ENCODE measurements around the gene MRPL49.
"Not testable (repeated sequence)": the region's sequence is repeated elsewhere in the genome, so short reads cannot be mapped to it uniquely, and the experiment has no call there.

Gene MRPL49

GRCh38 chr11:65118891-65119669 is 3.0 kb upstream of the MRPL49 start:
- not testable (repeated sequence) for DNase-seq

GRCh38 chr11:65119670-65119995 is 2.5 kb upstream of the MRPL49 start:
- no peak for DNase-seq

- no peak for DNase-seq
These were observed 1.3 kb upstream of the MRPL49 start for GRCh38 chr11:65120831-65121230.

GRCh38 chr11:65121447-65121864 is 665 bp upstream of the MRPL49 start:
- no peak for DNase-seq

- DNase-seq = no peak
These were observed 2.5 kb downstream of the MRPL49 start for GRCh38 chr11:65124480-65125196.

DNA sequence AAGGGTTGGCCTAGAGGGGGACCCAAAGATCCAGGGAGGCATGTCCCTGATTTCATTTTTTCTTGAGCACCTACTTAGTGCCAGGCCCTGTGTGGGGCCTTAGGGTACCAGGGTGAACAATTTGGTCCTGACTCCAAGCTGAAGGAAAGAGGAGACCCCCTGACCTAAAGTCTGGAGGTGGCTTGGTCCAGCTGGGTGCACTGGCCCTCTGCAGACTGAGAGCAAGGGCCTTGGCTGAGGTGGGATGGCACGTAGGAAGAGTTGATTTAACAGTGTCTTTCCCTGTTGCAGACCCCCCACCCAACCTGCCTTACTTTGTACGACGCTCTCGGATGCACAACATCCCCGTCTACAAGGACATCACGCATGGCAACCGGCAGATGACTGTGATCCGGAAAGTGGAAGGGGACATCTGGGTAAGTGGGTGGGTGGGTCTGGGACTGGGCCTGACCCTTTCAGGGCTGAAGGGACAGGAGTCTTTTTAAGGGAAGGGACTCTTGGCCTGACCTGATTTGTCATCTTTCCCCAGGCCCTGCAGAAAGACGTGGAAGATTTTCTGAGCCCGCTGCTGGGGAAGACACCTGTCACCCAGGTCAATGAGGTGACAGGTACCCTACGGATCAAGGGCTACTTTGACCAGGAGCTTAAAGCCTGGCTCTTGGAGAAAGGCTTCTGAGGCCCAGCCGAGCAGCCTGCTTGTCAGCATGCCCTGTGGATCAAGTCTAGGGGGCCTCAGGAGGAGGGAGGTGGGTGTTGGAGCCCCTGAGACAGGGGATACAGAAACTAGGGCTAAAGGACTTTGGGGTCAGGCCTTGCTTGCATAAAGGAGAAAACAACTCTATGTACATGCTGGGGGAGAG is 3.3 kb downstream of the MRPL49 start:
- DNase-seq = no peak

GRCh38 chr11:65126624-65127274 is 4.6 kb downstream of the MRPL49 start:
- no peak for DNase-seq

DNA sequence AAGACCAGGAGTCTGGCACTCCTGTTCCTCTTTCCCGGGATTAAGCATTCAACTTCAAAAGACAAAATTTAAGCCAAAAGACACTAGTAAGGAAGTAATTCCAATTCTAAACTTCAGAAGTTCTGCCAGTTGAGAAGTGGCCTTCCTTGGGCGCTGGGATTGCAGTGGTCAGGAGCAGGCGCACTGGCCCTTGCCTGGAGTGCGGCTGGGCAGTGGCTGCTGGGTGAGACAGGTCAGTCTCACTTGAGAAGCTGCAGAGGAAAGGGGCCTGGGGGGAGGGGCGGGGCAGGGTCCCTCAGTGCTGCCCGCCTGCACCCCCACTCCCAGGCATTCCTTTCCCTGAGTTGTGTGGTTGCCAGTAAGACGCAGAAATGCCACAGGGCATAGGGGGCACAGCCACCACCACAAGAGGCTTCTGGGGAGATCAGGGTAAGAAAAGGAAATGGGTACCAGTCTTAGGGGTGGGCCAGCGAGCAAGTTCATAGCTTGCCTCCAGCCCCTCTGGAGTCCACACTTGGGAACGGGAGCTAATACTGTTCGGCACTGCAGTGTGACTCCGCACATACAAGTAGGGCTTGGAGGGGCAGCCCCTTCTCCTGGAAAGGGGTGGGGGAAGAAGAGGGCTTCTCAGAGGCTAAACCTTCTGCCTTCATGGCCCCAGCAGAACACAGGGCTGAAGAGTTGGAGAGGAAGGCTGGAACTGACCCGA is 5.5 kb downstream of the MRPL49 start:
- DNase-seq = no peak

GRCh38 chr11:65128182-65129145 is 6.3 kb downstream of the MRPL49 start:
- DNase-seq = no peak

- no peak for DNase-seq
These were observed 7.7 kb downstream of the MRPL49 start for GRCh38 chr11:65129649-65130441.

DNA sequence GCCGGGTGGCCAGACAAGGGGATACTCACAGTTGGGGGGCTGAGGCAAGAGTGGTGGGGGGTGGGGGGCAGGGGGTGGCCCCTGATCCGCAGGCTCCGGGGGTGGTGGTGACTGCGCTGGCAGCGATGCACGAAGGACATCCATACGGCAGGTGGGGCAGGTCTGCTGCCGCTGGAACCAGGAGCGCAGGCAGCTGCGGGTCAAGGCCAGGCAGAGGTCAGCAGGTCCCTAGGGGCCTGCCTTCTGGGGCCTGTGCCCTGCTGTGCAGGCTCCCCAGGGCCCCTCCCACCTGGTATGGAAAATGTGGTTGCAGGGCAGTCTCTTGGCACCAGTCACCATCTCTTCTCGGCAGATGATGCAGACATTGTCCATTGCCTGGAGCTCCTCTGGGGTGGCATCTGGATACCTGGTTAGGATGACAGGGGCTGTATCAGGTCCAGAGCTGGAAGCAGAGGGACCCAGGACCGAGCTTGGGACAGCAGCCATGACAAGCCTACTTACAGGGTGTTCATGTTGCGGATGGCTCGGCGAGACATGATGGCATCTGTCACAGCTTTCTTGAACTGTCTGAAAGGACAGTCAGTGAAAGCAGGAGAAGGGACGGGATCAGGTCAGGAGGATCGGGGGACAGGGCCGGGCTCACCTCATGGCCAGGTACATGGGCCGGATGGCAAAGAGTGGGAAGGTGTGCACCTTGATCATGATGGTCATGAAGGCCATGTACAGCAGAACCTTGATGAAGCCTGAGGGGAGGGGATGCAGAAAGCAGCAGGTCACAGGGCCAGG is 8.7 kb downstream of the MRPL49 start:
- DNase-seq = no peak

DNA sequence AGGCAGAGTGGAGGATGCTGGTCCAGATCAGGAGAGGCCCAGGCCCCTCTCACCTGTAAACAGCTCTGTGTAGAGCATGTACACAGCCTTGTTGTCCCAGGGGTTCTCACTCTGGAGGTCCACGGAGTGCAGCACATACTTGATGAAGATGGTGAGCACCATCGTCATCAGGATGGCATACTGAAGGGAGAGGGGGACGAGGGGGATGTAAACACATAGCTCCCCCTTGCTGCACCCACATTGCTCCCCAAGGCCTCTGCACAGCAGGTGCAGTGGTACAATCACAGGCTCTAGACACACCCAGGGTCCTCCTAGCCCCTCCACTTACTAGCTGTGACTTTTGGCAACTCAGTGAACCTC is 9.3 kb downstream of the MRPL49 start:
- DNase-seq = no peak

DNA sequence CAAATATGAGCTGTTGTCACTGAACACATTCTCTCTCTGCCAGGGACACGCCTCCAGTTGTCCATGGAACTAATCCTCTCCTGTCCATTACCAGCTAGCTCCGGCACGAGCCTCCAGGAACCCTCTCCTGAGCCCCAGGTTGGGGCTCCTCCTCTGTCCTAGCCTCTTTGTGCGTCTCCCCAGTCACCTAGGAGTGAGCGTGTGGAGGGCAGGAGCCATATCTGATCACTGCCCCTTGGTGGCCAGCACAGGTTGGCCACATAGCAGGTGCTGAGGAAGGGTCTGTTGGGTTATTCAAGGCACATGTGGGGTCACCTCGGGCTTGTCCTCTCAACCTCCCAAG is 9.7 kb downstream of the MRPL49 start:
- no peak for DNase-seq

GRCh38 chr11:65132238-65132987 is 10.3 kb downstream of the MRPL49 start:
- DNase-seq = no peak

GRCh38 chr11:65132988-65133700 is 11.0 kb downstream of the MRPL49 start:
- peak; percentile 20 for DNase-seq

DNA sequence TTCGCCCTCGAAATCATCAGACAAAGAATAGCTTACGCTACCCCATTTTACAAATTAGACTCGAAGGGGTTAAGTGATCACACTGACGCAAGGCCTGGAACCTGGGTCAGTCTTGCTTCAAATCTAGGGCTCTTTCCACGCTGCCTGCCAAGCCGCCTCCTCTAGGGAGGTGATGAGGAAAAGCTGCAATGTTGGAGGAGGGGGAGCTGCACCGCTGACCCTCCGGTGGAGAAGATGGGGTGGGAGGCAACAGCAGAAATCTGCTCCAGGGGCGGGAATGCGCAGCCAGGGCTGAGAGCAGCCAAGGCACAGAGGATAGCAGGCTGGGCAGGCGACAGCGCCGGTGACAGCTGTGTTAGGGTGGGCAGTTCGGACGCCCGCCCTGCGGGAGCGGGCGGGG is 11.6 kb downstream of the MRPL49 start:
- DNase-seq = no peak

GRCh38 chr11:65134240-65134951 is 12.3 kb downstream of the MRPL49 start, which contains the start of gene SYVN1:
SYVN1 (minus strand) TSS chr11:65134519; CDS start chr11:65133601, 918 bp downstream.
- peak; percentile 92 for DNase-seq
